G401.6 (cell line): Measurements from ENCODE around the gene DNAI4.
"Not testable (repeated sequence)": the region's sequence is repeated elsewhere in the genome, so short reads cannot be mapped to it uniquely, and the experiment has no call there.

ENCODE experiments used
- FAIRE-seq: peaks from 2 replicates; lab custom pipeline; 2012; peaks lifted over from hg19 to GRCh38; lab: Jason Lieb, UNC

Gene DNAI4, protein sequence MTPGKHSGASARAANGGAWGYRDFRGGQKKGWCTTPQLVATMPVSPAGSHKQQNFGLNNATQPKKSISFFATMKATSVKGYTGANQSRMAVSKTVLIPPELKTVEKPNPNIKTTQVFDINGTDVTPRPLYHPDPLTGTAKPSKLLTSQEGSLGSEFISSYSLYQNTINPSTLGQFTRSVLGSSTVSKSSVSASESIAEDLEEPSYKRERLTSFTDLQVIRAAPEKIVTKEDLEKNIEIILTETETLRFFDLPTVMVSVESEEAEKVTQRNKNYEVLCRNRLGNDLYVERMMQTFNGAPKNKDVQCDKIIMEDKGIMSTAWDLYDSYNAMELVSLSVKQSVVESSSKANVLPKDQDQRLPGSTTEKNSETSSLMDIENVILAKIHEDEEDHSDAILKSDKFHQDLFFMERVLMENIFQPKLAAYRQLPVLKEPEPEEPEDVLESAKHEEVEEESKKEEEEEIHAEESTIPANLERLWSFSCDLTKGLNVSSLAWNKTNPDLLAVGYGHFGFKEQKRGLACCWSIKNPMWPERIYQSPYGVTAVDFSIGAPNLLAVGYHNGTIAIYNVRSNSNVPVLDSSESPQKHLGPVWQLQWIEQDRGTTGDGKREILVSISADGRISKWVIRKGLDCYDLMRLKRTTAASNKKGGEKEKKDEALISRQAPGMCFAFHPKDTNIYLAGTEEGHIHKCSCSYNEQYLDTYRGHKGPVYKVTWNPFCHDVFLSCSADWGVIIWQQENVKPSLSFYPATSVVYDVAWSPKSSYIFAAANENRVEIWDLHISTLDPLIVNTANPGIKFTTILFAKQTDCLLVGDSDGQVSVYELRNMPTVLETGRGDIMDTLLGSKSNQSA

DNA sequence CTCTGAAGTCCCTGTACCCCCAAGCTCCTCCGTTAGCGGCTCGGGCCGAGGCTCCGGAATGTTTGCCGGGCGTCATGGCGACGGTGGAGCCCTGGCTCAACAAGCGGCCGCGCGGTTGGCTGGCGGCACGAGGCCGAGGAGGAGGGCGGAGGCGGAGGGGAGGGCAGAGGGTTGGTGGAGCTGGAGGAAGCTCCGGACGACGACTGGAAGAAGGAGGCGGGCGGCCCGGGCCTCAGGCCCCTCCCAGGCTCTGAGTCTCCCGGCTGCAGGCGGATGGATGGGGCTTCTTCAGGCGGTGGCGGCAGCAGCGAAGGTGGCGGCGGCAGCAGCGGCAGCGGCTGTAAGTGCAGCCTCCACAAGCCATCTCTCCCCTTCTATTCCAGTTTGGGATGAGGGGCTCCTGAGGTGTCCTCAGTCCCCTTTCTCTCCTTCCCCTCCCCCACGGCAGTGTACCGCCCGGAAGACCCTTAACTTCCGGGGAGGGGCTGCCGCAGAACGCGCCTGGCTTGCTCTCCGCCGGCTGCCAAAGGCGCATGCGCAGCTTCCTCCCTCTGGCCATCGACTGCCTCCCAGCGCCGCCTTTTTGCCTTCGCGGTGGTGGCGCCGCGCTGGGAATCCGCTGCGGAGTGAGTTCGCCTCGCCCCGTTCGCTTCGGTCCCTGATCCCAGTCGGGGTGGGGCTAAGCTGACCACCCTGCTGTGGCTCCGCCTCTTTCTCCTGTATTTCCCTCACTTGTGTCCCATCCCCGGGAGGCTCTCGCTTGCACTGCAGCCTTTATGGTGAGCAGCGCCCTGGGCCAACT, at the start of gene DNAI4, which contains the start of gene MIER1:
TSS of gene DNAI4 (minus strand) at position 101 of the 802 bp plus-strand sequence. CDS start at position 76, 25 bp downstream.
TSS of gene MIER1 (plus strand) at position 235 of the 802 bp plus-strand sequence. CDS start at position 274, 39 bp downstream.
- peak; percentile 99 for FAIRE-seq

DNA sequence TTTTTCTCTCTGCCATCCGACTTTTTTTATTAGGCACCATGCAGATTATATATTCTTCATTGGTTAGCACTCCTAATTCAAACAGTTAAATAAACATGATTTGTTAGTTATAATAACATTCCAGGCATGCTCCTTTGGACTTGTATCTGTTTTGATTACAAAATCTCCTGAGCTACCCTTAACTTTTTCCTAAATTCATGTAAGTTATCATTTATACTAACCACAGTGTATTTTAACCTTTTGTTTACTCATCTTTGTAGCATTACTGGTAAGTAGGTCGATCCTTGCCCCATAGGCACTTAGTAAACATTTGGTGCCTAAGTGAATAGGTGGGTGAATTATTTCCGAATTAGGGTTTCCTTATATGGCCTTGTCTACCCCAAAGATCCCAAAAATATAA, 43.9 kb upstream of the DNAI4 start:
- FAIRE-seq, result no peak

DNA sequence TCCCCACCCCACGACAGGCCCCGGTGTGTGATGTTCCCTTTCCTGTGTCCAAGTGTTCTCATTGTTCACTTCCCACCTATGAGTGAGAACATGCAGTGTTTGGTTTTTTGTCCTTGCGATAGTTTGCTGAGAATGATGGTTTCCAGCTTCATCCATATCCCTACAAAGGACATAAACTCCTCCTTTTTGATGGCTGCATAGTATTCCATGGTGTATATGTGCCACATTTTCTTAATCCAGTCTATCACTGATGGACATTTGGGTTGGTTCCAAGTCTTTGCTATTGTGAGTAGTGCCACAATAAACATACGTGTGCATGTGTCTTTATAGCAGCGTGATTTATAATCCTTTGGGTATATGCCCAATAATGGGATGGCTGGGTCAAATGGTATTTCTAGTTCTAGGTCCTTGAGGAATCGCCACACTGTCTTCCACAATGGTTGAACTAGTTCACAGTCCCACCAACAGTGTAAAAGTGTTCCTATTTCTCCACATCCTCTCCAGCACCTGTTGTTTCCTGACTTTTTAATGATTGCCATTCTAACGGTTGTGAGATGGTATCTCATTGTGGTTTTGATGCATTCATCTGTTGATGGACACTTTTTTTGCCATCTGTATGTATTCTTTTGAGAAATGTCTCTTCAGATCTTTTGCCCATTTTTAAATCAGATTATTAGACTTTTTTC, 41.7 kb upstream of the DNAI4 start:
- not testable (repeated sequence) for FAIRE-seq

DNA sequence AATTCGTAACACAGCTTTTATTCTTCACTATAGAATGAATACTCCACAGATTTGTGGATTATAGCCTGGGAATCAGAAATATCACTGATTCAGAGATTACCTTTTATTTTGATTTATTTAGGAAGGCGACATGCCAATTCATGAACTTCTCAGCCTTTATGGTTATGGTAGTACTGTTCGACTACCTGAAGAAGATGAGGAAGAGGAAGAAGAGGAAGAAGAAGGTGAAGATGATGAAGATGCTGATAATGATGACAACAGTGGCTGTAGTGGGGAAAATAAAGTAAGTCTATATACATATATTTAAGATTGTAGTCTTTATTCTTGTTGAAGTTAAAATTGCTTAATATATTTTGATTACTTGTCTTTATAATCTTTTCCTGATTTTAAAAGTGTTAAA, 33.3 kb upstream of the DNAI4 start:
- no peak for FAIRE-seq

DNA sequence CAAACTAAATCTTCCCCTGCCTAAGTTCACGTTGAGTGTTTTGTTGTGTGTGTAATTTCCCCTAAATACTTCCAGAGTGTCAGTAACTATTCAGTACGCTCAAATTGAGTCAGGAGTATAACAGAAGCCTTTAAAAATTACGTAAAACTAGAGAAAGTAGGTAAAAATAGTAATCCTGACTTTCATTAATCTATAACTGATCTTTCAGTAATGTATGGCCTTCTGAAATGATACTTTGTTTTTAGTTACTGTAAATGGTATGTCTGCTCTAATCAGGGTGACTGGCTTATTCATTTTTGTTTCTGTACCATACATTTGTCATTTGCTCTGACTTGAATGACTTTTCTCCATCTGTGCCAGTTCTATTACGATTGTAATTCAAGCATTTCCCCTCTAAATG, 29.6 kb upstream of the DNAI4 start:
- no peak for FAIRE-seq

DNA sequence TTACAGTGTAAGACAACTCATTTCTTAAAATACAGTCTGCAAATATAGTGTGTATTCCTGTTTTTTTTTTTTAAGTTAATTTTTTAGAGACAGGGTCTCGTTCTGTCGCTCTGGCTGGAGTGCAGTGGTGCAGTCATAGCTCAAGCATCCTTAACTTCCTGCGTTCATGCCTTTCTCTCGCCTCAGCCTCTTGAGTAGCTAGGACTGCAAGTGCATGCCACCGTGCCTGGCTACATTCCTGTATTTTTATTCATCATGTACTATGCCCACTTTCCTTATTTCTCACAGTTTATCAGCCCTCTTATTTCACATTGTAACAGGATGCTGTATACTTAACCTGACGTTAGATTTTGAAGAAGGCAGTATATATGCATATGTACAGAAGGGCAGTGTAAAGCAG, 26.9 kb upstream of the DNAI4 start:
- no peak for FAIRE-seq

DNA sequence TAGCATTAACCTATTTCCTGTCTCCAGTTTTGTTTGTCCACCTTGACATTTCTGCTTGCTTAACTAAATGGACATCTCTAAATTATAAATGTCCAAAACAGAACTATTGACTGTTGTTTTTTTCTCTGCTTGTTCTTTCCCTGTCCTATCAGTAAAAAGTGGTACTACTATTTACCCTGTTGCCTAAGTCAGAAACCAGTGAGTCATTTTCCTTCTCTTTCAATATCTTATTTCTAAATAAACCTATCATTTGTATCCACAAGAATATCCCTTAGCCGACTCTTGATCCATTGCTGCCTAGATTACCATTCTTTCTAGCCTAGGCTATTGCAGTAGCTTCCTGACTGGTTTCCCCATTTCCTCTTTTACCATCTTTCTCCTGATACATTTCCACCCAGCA, 22.6 kb upstream of the DNAI4 start:
- FAIRE-seq, result no peak

DNA sequence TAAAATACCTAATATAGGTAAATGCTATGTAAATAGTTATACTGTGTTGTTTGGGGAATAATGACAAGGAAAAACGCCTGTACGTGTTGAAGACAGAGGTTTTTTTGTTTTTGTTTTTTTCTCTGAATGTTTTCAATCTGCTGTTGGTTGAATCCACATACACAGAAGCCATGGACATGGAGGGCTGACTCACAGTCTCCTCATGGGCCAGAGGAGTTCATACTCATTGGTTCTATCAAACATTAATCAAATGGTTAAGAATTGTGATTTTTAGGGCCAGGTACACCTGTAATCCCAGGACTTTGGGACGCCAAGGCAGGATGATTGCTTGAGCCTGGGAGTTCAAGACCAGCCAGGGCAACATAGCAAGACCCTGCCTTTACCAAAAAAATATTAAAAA, 20.7 kb upstream of the DNAI4 start:
- FAIRE-seq, result no peak

DNA sequence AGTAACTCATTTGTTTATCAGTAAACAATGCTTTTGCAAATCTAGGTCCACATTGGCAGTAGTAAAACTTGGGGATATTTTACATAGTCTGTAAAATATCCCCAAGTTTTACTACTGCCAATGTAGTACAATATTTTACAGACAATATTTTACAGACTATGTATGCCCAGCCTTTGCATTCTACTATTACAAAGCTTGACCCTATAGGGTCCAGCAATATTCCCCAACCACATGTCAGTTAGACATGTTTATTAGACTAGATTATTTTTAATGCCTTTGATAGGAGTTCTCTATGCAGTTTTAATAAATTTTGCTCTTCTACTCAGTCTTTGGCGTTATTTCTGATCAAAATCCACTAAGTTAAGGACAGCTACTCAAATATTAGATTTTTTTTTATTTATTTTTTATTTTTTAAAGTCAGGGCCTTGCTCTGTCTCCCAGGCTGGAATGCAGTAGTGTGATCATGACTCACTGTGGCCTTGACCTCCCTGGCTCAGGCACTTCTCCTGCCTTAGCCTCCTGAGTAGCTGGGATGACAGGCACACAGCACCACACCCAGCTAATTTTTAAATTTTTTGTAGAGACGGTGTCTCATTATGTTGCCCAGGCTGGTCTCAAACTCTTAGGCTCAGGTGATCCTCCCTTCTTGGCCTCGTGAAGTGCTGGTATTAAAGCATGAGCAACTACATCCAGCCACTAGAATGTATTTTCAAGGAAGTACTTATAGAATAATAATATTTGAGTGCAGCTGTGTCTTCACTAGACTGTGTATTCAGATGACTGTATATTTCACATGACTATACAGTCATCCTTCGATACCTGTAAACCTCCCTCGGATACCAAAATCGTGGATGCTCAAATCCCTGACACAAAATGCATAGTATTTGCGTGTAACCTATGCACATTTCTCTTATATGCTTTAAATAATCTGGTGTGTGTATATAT, 19.9 kb upstream of the DNAI4 start:
- no peak for FAIRE-seq

DNA sequence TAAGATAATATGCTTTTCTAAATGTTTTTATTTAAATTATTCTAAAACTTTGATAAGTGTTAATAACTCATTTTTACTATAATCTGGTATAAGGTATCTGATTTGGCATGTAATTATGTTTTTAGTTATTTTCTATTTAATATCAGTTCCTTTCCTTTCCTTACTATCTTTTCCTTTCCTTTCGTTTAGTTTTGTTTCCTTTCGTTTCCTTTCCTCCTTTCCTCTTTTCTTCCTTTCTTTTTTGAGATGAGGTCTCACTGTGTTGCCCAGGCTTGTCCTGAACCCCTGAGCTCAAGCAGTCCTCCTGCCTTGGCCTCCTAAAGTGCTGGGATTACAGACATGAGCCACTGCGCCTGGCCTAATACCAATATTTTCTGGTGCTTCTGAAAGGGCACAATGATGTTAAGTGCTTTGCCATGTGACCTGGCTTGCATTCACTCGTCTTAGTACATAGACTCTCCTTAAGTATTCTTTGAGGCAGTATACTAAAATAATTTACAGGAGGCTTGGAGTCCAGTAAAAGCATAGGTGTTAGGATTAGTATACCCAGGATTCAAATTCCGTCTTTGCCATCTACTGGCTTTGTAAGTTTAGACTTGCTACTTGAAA, 18.8 kb upstream of the DNAI4 start:
- FAIRE-seq, result no peak

DNA sequence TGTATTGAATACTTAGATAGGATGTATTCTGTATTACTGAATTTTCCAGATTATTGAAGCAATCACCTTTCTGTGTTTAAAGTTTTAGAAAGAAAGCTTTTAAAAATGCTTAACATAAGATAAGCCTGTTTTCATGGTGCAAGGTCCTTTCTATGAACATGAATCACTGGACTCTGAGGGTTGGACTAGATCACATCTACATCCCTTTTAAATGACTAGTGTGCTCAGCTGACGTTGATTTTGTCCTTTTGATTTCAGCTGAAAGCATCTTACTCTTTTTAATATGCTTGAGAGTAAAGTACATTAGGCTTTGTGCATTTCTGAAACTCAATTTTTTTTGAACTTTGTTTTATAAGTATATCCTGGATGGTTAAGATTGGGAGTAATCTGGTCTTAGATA, 16.3 kb upstream of the DNAI4 start:
- no peak for FAIRE-seq

DNA sequence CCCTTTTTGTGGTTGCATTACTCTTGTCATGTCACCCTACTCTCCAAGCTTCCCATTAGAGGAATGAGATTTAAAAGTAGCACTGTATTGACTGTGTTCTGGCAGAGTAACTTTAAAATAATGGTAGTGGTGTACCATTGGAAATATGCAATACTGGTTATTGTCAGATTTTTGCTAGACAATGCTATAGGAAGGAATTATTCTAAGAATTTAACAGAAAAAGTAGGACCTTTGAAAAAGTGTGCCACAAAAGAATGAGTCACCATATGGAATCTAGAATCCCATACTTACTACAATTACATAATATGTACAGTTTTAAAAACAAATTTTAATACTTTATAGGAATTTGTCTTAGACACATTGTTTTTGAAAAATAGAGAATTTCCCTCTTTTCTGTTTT, 14.0 kb upstream of the DNAI4 start:
- no peak for FAIRE-seq

DNA sequence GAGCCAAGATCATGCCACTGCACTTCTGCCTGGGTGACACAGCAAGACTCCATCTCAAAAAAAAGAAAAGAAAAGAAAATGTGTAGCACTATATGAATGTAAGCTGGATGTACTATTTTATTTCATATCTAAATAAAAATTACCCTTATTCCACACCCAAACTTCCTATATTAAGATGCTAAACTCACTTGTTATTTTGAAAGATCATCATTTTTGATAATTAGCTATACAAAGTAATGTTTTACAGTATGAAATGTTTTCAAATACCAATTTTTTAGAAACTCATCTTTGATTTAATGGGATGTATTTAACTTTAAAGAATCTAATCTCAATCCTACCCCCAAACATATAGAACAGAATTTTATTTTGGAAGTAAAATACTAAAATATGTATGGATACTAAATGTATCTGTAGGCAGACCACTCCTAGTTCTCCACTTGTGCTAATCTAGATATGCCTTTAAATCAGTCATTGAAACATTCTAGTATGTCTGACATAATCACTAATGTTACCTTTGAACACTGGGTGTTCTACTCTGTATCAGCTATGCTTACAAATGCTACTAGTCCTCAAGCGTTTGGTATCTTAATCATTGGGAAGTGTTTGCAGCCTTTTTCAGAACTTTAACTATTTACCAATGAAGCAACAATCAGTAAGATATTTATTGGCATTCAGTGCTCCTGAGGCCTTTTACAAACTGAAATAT, 13.0 kb upstream of the DNAI4 start:
- peak; percentile 31 for FAIRE-seq

DNA sequence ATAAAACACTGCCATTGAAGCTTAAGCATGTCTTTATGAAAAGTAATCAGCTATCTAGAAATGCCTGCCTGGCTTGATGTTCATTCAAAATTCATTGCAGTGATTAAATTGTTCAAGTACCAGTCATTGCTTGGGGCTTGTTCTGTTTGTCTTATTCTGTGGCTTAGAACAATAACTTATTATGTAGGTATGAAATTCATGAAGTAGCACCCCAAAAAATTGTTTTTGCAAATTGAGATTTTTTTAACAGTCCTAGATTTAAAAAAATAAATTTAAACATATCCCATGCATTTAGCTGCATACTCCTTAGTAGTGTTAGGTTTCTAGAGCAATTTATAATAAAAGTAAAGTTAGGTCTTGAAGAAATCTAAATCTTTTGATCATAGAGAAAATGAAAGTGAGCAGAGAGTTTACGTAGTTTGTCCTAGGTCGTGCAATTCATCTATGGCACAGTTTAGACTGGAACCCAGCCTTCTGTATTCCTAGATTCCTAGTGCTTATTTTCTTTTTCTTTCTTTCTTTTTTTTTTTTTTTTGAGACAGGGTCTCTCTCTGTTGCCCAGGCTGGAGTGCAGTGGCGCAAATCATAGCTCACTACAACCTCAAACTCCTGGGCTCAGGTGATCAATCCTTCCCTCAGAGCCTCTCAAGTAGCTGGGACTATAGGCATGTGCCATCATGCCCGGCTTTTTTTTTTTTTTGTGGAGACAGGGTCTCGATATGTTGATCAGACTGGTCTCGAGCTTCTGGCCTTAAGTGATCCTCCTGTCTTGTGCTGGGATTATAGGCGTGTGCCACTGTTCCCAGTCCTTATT, 9.4 kb upstream of the DNAI4 start:
- FAIRE-seq, result no peak

DNA sequence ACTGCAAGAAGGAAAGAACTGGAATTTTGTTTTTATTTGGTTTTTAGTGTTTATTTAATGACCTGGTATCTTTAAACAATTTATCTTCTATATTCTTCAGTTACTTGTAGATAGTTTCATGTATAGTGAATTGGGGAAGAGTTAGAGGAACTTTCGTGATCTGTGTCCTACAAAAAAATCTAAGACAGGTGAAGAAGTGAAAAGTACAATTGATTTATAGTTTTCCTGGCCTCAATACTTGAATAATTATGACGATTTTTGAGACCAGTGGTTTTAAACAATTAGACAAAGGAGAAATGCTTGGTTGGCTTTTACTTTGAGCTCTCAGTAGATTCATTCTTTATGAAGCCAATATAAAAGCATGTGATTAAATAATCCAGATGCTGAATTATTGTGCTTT, 7.6 kb upstream of the DNAI4 start:
- no peak for FAIRE-seq

DNA sequence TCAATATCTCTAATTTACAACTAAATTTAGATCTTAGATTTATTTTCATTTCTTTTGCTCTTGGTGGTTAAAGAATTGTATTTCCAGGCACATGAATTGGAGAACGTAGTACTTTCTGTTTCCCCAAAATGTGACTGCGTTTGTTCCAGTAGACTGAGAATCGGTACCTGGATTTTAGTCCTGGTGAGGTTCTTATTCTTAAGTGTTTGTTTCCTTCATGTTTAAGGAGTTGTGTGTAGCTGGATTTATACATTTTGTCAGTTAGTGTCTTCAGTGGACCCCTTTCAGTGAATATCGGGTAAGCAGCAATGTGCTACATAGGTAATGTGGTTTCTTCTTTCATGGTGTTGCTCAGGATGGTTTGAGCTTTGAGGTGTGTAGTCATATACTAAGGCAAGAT, 6.9 kb upstream of the DNAI4 start:
- FAIRE-seq, result no peak

DNA sequence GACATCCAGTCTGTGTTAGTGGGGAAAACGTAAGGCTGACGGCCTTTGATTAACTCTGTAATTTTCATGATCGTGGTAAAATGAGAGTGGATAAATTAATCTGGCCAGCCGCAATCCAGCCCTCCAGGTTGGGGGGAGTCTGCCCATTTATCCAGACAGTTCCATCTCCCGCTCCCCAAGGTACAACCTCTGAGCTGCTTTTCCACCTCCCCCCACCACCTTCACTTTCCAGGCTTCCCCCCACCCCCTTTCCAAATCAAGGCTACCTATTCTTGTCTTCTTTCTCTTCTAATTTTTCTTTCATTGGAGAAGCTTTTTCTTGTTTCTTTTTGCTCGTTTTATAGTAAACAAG, 6.1 kb upstream of the DNAI4 start:
- no peak for FAIRE-seq

DNA sequence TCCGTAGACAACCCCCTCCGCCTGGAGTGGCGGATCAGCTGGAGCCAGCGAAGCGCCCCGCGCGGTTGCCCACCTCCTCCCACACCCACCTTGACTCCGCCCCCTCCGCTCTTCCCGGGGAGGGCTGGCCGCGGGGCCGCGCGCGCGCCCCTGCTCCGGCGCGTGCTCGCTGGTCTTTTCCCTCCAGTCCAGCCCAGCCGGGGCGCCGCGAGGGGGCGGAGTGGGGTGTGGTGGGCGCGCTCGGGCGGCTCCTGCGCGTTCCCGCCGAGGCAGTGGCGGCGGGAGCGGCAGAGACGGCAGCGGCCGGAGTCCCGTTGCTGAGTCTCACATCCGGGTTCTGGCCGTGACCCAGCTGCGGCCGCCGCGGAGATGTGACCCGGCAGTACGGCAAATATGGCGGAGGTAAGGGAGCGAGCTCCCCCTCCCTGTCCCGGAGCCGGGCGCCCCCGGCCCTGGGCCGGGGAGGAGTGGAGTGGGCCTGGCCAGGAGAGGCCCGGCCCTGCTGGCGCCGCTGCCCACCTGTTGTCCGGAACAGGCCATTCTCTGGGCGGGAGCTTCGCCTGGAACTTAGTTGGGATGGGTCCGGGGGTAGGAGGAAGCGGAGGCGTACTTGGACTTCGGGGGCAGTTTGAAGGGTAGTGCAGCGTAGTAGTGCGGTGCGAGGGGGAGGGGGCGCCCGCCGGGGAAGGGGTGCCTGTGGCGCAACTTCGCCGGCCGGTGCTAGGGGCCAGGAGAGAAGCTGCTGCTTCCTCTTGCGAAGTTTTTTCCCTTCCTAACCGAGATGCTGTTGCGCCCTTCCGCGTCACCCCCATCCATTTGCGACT, 5.6 kb upstream of the DNAI4 start:
- FAIRE-seq, result no peak
